Fibroblast of peridontal ligament (primary cell): ENCODE results near the gene TRIB2.
A peak's percentile ranks its signal among the peaks of the same experiment; 100 is the strongest.
"Not testable (repeated sequence)": the region's sequence is repeated elsewhere in the genome, so short reads cannot be mapped to it uniquely, and the experiment has no call there.

Experiments
- DNase-seq: peaks from one replicate; pipeline ENCODE4 v3.0.0-alpha.2; 2010; ENCODE audit errors: extremely low read depth

The TRIB2 gene

DNA sequence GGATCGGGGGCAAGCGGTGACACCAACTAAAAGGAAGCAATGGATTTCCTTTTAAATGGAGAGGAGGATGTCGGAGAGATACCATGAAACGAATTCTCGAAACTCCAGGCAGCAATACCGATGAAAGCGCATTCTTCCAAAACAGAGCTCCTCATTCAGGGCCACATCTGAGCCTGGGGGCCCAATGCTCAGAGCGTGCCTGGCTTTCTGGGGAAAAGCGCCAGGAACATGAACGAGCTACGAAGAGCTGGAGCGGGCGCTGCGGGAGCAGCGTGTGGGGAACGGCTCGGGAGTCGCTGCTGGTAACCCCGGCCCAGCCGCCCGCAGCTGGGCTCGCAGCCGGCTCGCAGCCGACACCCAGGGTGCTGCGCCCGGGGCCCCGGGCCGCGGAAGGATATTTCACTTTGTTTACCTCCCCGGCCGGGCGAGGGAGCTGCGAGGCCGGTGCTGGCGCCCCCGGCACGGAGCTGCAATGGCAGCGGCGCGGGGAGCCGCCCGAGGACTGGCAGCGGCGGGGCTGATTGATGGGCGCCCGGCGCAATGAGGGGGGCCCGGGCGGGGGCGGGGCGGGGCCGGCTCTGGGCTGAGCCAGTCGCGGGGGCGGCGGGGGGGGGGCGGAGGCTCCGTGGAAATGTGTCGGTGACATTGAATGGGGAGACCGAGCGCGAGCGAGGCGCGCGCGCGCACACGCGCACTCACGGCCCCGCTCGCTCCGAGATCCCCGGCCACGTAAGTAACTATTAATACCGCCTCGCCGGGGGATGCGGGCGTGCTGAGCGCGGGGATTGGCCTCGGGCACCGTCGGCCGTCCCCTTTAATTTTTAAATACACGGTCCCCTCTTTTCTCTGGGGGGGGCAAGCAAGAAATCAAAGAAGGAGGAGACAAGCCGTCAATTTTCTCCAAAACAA is at the start of gene TRIB2:
TRIB2 (plus strand) TSS at position 655 of the 909 bp plus-strand sequence. CDS start 1,372 bp downstream, outside the sequence.
- DNase-seq = peak; percentile 84

DNA sequence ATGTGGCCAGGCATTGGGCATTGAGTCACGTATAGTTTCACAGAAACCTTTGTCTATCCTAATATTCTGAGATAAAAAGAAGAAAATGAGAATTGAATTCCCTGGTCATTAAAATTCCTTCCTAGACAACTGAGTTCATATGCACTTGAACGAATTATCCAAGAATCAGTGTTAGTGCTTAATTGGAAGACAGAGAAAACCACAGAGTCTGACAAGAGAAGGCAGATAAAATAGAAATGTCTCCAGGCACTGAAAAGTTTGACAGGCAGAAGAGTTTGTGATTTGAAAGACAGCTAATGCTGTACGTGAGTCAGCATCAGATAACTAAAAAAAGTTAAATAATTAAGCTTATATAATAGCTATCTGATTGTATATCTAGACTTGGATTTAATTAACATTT is 47.7 kb upstream of the TRIB2 start:
- DNase-seq = no peak

DNA sequence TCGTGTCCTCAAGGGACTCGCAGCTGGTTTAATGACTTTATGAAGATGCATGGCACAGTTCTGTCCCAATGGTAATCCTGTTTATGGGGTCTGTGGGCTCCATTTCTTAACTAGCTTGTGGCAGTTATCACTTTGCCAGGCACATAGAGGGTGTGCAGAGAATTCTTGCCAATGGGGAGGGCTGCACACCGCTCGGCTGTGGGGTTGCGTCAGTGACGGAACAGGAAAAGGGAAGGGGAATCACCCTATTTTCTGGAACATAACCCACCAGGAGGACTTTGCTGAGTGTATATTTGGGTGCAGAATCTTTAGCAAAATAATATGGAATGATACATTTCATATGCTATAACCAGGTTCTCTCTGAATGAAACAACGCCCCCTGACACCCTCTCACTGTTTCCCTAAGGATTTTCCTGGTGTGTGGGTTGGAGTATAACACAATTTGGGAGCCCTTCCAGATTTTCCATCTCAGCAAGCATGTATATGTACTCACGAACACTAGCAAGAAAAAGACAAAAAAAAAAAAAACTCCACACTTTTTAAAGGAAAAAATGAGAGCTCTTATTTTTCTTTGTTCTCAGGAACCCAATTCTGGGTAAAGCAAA is 43.9 kb upstream of the TRIB2 start:
- DNase-seq = no peak

DNA sequence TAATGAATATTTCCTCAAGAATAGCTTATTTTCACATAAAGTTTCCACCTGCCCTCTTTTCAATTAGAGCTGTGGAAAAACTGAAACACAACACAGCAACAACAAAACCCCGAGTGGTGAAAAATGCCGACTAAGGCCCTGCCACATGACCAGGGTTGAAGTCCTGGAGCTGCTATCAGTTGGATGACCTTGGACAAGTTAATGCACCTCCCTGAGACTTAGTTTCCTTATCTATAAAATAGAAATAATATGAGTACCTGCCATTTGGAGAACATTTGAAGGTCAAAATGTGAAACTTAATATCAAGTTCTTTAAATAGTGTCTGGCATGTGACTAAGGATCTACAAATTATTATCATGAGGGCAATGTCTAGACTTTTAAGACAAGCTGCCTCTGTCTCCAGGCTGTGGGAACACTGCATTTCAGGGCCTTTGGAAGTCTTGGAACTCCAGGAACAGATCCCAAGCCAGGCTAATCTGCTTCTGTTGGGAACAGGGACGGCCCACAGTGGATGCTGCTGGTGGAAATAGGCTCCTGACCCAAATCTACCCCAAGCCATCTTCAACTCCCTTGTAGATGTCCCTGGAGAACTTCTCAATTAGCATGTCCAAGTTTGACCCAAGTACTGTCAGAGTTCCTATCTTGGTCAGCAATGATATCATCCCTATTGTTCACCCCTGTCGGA is 42.0 kb upstream of the TRIB2 start:
- no peak for DNase-seq

DNA sequence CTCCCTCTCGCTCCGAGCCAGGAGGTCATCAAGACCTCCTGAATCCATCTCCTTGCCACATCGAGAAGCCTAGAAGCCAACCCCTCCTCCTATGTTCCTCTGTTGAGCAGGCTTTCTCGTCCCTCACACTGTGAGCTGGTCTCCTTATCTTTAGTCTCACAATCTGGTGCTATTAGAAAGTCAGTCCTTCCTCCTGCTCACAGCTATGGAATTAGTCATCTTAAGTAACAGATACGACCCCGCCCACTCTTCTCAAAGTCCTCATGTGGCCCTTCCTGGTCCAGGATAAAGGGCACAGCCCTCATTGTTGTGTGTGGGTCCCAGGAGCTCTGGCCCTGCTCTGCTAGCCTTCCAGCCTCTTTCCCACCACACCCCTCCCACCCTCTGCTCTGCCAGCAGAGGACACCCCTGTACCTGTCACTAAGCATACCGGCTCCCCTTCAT is 41.4 kb upstream of the TRIB2 start:
- DNase-seq = no peak

DNA sequence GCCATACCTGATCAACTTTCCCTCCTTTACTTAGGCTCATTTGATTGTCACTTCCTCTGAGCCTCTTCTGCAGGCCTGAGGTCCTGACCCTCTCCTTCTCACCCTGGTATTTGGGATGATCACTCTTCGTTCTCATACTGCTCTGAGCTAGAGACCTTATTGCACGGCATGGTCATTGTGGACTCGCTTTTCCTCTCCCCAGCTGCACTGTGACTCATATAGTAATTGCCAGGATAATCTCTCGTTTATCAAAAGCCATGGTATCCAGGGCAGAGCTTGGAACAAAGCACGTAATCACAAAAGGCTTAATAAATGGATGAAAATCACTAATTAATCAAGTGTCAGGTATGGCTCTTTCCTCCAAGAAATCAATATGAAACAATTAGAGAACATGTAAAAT is 40.9 kb upstream of the TRIB2 start:
- DNase-seq = no peak

DNA sequence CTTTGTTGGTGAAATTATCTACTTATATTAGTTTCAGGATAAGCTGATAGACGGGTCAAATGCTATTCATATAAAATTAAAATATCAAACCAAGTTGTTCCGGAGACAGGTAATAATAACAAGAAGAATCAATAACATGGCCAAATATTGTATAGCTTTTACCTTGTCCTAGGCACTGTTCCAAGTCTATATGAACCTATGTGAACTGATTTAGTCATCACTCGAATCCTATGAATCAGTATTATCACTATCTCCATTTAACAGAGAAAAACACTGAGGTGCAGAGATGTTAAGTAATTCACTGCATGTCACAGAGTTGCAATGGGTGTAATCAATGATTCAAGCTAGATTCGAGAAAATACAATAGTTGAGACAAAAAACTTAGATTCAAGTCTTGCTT is 40.0 kb upstream of the TRIB2 start:
- no peak for DNase-seq

DNA sequence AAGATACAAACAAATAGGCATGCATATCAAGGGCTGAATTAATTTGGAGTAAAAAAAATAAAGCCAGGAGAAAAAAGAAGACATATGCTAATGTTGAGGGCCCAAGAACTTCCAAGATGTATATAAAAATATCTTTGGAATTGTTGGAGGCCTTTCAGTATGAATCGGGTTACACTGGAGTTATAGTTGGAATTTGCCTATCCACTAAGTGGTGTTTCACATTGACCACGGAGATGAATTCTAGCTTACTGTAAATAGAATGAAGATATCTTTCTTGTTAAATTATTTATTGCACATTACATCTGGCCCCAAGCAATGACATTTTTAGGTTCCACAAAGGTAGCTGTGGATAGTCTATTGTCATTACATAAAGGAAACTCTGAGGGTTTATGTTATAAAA is 38.5 kb upstream of the TRIB2 start:
- DNase-seq = peak; percentile 57

DNA sequence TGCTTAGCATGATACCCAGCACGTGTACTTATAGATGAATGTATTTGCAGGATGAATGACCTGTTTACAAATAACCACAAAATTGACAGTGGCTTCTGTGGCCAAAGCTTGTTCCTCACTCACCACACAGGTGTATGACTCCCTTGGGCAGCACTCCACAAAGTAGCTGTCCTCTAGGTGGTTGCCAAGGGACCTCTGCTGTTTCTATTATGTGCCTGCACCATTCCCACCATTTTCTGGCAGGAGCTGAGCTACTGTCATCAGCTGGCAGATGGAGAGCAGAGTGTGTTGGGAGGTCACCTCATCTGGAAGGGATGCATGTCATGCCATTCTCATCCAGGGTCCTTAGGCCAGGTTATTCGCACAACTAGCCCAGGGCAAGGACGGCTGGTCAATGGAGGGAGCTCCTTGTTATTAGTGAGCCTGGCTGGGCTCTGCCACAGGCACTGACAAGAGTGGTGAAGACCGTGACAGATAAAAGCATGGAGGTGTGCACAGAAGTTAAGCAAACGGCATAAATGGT is 37.1 kb upstream of the TRIB2 start:
- no peak for DNase-seq

DNA sequence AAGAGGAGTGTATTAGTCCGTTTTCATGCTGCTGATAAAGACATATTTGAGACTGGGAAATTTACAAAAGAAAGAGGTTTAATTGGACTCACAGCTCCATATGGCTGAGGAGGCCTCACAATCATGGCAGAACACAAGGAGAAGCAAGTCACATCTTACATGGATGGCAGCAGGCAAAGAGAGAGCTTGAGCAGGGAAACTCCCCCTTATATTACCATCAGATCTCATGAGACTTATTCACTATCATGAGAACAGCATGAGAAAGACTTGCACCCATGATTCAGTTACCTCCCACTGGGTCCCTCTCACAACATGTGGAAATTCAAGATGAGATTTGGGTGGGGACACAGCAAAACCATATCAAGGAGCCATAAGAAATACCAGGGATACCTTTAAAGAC is 36.6 kb upstream of the TRIB2 start:
- DNase-seq = not testable (repeated sequence)

DNA sequence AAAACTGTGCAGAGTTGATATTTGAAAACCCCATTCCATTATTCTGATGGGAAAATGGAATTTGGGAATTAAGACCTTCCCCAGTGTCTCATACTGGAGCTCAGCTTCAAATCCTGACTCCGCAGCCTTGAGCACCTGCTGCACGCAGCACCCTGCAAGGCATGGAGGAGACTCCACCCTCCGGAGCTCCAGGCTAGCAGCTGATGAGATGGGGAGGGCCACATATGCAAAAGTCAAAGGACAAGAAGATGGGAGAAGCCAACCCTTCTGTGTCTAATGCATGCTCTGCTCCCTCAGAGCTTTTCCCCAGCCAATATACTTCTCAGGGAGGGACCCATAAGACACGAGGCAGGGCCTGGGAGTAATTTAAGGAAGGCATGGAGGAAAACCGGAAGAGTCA is 34.7 kb upstream of the TRIB2 start:
- DNase-seq = no peak

DNA sequence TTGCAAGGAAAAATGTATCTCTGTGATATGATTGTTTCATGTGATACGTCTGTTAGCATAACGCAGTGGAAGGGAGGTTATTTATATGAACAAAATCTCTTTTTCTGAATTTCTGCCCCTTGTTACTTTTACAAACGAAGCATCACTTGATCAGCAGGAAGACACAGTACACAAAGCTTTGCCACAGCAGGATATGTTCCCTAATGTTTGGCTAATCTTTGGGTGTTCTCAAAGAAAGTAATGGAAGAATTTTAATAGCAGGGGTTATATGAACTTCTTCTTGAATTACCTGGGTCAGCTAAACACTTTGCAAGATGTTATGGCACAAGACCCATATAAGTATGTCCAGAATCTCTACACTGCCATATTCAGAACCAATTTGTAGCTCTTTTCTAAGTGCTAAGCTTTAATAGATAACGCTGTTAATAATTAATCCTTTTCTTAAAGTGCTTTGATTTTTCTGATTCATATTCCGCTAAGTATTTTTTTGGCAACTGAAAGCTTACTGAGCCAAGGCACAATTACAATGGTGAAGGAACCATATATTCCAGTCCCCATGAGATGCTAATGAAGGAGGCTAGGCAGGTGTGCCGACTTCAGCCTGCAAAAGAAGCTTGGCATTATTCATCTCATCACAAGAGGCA is 33.2 kb upstream of the TRIB2 start:
- no peak for DNase-seq

DNA sequence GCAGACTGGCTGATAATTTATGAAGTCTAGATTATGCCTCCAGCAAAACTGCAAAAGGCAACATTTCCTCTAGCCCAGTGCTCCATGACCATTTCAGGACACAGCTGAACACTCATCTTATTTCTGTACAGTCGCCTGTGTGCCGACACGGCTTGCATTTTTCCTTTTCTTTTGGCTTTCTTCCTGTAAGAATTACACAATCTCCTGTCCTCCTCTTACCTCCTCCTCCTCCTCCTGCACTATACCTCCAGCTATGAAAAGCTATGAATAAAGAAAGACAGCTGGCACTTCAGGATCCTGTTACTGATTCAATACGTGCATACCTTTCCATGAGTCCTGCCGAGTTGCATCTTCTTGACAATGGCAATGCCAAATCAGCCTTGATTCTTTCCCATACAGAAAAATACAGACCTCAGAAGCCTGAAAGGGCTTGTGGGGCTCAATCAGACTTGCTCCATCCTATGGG is 32.2 kb upstream of the TRIB2 start:
- DNase-seq = peak; percentile 63

DNA sequence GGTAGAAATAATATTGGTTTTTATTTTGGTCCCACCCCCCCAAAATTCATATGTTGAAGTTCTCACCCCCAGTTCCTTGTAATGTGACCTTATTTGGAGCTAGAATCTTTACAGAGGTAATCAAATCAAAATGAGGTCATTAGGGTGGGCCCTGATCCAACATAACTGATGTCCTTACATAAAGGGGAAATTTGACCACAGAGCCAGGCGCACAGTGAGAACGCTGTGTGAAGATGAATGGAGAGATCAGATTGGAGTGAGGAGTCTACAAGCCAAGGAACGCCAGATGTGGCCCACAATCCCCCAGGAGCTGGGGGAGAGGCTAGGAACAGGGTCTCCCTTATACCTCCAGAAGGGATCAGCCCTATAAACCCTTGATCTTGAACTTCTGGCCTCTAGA is 31.6 kb upstream of the TRIB2 start:
- no peak for DNase-seq

DNA sequence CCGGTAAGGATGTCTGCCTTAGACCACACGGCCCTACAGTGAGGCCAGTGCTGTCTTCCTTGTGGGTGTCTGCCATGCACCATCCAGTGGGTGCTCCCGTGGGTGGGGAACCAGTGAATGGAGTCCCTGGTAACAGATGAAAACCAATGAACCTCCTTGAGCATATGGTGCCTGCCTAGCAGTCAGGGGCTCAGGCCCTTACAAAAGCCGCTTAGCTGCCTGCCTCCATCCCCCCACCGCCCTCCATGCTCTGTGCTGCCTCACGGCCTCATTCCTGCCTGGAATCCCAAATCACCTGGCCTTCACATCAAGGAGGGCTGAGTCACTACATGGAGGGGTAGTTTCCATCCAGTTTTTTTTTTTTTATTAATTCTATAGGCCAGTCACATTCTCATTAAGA is 30.8 kb upstream of the TRIB2 start:
- DNase-seq = no peak

DNA sequence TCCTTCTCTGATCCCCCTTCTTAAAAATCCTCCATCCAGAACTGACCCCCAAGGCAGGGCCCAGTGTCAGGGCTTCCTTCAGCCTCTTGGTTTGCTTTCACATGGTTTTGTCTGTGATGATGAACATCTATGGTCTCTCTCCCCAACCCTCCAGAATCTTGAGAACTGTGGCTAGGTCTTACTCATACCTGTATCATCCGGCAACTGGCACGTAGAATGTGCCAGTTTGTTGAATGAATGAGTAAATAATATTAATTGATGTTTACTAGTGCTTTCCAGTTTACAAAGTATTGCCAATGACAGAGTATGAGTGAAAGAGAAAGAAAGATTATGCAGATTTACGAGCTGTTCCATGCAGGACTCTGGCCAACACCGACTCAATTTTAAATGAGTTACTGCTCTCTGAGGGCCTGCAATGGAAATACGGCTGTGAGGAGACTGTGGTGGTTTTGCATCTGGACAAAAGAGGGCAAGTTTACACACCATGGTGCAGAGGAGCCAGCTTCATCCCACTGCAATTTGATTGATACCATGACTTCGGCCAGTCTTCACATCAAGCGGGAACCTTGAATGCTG is 29.9 kb upstream of the TRIB2 start:
- DNase-seq = no peak

DNA sequence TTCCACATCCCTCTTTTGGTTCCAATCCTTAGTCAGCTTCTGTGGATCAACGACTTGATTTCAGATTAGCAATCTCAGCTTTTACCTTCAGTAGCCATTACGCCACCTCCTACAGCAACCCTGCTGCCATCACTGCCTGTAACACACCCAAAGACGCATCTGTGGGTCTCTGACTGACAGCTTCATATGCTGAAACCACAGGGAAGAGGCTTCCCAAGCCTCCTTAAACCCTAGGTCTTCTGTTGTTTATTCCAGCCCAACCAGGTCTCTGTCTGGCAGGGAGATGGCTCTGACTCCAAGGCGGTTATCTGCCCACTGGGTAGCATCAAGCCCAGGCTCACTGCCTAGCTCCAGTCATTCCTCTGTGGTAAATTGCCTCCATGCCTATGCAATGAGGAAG is 28.6 kb upstream of the TRIB2 start:
- DNase-seq = no peak

DNA sequence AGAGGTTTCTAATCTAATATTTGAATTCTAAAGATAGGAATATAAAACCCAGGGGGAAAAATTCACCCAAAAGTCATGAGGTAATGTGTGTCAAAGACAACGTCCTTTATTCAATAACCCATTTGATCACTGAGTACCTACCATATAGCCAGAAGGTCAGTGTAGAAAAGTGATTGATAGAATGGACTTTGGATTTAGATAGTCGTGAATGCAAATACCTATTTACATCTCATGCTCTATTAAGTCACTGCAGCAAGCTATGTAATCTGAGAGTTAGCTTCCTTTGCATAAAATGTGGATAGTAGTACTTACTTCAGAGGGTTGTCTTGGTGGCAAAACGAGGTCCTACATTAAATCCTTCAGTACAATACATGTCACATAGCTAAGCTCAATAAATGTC is 27.8 kb upstream of the TRIB2 start:
- DNase-seq = no peak

DNA sequence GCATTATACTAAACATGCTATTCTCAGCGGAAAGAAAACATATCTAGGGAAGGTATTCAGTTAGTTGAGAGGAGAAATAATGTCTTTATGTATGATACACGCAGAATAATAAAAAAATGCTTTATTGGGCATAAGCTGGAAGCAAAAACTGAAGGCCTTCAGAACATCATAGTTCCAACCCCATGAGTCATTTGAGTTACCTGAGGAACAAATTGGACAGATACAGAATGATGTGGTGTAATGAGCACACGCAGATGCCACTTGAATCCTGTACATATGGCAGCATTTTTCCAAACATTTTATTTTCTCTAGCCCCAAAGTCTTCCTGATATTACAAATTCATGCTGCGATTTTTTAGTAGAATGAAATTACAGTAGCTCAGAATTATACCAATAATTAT is 23.2 kb upstream of the TRIB2 start:
- DNase-seq = no peak

DNA sequence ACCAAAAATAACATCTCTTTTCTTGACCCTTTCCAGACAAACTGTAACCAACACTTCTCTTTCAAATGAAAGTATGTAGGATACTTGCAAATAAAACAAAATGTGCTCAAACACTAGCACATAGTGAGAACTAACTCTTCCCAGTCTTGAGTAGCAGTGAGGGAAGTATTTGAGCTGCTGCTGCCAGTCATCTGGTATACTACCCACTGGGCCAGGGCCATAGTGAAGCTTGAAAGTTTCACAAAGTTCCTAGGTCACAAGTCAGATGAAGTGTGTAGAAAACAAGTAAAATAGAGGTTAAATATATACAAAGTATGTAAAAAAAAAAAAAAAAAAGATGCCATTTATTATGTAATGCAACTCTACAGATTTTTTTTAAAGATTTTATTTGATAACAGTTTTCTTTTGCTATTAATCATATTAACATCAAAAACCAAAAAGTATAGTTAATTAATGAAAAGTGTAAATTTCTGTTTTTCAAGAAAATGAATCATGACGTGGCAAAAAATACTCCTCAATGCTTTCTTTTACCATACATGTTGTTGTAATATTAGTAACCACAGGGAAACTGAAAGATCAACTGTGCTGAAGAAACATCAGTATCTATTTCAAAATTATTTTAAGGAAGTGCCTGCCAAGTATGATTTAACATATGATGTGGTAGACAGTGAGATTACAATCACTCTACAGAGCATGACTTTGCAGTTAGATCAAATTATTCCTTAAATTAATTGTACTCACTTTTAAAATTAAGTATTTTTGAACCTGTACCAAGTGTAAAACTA is 21.6 kb upstream of the TRIB2 start:
- DNase-seq = no peak

DNA sequence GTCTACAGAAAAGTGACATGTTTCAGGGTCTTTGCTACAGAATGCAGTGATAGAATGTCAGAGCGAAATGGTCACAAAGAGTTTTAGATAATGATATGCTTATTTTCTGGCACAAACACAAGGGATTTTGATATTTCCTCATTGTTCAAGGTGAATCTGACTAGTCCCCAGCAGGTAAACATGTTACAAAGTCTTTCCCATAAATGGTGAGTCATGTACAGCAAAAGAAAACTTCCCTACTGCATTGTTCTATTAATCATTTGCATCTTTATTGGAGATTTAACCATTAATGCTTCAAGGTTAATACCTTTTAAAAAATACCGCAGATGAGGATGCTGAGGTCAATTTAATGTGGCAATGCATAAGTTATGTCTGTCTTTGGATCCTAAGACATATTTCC is 19.1 kb upstream of the TRIB2 start:
- no peak for DNase-seq
